H1 (cell line): ENCODE measurements around the gene CRK. TPM values are rescaled to one million over a fixed set of nuclear protein-coding genes. Genes with fewer than 3 reads are reported as not detected.

Experiments
- CTCF ChIA-PET: fragments of 300-600 bp; sonication (Branson Sonifier 250); formaldehyde crosslinking; loops from one replicate; lab custom pipeline; 2021; ENCODE audit not compliant: partially characterized antibody; lab: Charles Lee
- POLR2A ChIA-PET: fragments of 300-600 bp; sonication (Branson Sonifier 250); formaldehyde crosslinking; loops from one replicate; lab custom pipeline; 2021; ENCODE audit warnings: inconsistent platforms; ENCODE audit not compliant: partially characterized antibody; lab: Charles Lee
- DNase-seq, 2 experiments: peaks; one replicate each; pipeline versions ENCODE4 v3.0.0 to v3.0.0-alpha.2; 2010 to 2022; ENCODE audit warnings: low spot score in 2 of 2, low read depth in 1 of 2, mixed read lengths in 1 of 2
- FAIRE-seq: peaks from 2 replicates; lab custom pipeline; 2011; peaks lifted over from hg19 to GRCh38; lab: Jason Lieb, UNC
- H2AFZ ChIP-seq: 2 replicates; pipeline ENCODE4 v1.8.1; 2012; ENCODE audit warnings: low read length, inconsistent platforms
- H2AK5ac ChIP-seq: 2 replicates; pipeline ENCODE4 v1.6.1; 2013; ENCODE audit warnings: low read depth, low read length
- H2BK120ac ChIP-seq: replicated peaks from 2 replicates; pipeline ENCODE3; 2013; ENCODE audit warnings: low read depth, low read length, inconsistent platforms
- H2BK12ac ChIP-seq: 2 replicates; pipeline ENCODE4 v1.6.1; 2013; ENCODE audit warnings: low read depth, low read length
- H2BK15ac ChIP-seq: 2 replicates; pipeline ENCODE4 v1.6.1; 2013; ENCODE audit warnings: low read length
- H2BK20ac ChIP-seq: 2 replicates; pipeline ENCODE4 v1.6.1; 2013; ENCODE audit warnings: low read length
- H2BK5ac ChIP-seq: 2 replicates; pipeline ENCODE4 v1.6.1; 2013; ENCODE audit warnings: low read depth, low read length
- H3K14ac ChIP-seq: 2 replicates; pipeline ENCODE4 v1.6.1; 2013; ENCODE audit warnings: inconsistent platforms; ENCODE audit not compliant: insufficient read length
- H3K18ac ChIP-seq: 2 replicates; pipeline ENCODE4 v1.6.1; 2013; ENCODE audit warnings: low read length; ENCODE audit errors: extremely low read depth
- H3K23ac ChIP-seq: 2 replicates; pipeline ENCODE4 v1.6.1; 2013; ENCODE audit warnings: inconsistent platforms; ENCODE audit not compliant: insufficient read length
- H3K23me2 ChIP-seq: 2 replicates; pipeline ENCODE4 v1.6.1; 2013; ENCODE audit warnings: low read depth, low read length
- H3K27ac ChIP-seq: 2 replicates; pipeline ENCODE4 v1.6.1; 2011; ENCODE audit warnings: low read depth, low read length, inconsistent platforms
- H3K27me3 ChIP-seq, 4 experiments: replicated peaks in 1 of 4; 1 replicate in 1 of 4; 2 replicates in 3 of 4; pipeline versions ENCODE4 v1.6.1 to v1.8.1; 2011 to 2013; ENCODE audit warnings: low read length in 3 of 4, mild to moderate bottlenecking in 3 of 4, inconsistent platforms in 2 of 4, mixed read lengths in 2 of 4, moderate library complexity in 1 of 4; ENCODE audit not compliant: control insufficient read depth in 3 of 4, insufficient read depth in 3 of 4; ENCODE audit errors: extremely low read depth in 1 of 4
- H3K36me3 ChIP-seq, 4 experiments: 2 replicates each; pipeline versions ENCODE4 v1.6.1 to v1.8.1; 2011 to 2013; ENCODE audit warnings: mild to moderate bottlenecking in 4 of 4, low read length in 3 of 4, moderate library complexity in 2 of 4, control low read depth in 1 of 4, inconsistent platforms in 1 of 4; ENCODE audit not compliant: insufficient read depth in 4 of 4, control insufficient read depth in 2 of 4
- H3K4ac ChIP-seq: replicated peaks from 2 replicates; pipeline ENCODE3; 2013; ENCODE audit warnings: low read length, low read depth, mixed read lengths, inconsistent platforms; ENCODE audit not compliant: insufficient read length
- H3K4me1 ChIP-seq, 4 experiments: replicated peaks in 1 of 4; 1 replicate in 1 of 4; 2 replicates in 3 of 4; pipeline versions ENCODE4 v1.6.1 to v1.8.1; 2011 to 2013; ENCODE audit warnings: low read length in 3 of 4, inconsistent platforms in 2 of 4, mixed read lengths in 1 of 4; ENCODE audit not compliant: insufficient read depth in 4 of 4, control insufficient read depth in 3 of 4
- H3K4me2 ChIP-seq, 2 experiments: 2 replicates each; pipeline versions ENCODE4 v1.6.1 to v1.8.1; 2011 to 2013; ENCODE audit warnings: low read depth in 2 of 2, low read length in 2 of 2, control low read depth in 1 of 2, inconsistent platforms in 1 of 2, mild to moderate bottlenecking in 1 of 2; ENCODE audit not compliant: insufficient read depth in 1 of 2
- H3K4me3 ChIP-seq, 4 experiments: fragments of 200-600, 300-600 bp in 1 of 4; sonication (generic), shearing (Covaris generic), sonication (Bioruptor Twin) in 1 of 4; 2 replicates each; pipeline versions ENCODE4 v1.5.1 to v1.8.1; 2011 to 2016; ENCODE audit warnings: low read length in 4 of 4, low read depth in 3 of 4, control low read depth in 2 of 4, inconsistent platforms in 2 of 4, mild to moderate bottlenecking in 2 of 4, mixed read lengths in 1 of 4, moderate library complexity in 1 of 4; ENCODE audit not compliant: insufficient read depth in 2 of 4; ENCODE audit errors: extremely low read depth in 1 of 4
- H3K56ac ChIP-seq: replicated peaks from 2 replicates; pipeline ENCODE3; 2013; ENCODE audit warnings: low read depth, mild to moderate bottlenecking, mixed read lengths, low read length, inconsistent platforms; ENCODE audit not compliant: insufficient read length
- H3K79me1 ChIP-seq: 2 replicates; pipeline ENCODE4 v1.6.1; 2013; ENCODE audit warnings: low read depth, low read length, control low read depth
- H3K79me2 ChIP-seq, 2 experiments: 2 replicates each; pipeline versions ENCODE4 v1.6.1 to v1.8.1; 2012 to 2013; ENCODE audit warnings: low read length in 2 of 2, mild to moderate bottlenecking in 2 of 2, inconsistent platforms in 1 of 2; ENCODE audit not compliant: insufficient read depth in 2 of 2, control insufficient read depth in 1 of 2
- H3K9ac ChIP-seq, 4 experiments: replicated peaks in 1 of 4; 1 replicate in 1 of 4; 2 replicates in 3 of 4; pipeline versions ENCODE4 v1.6.1 to v1.8.1; 2011 to 2013; ENCODE audit warnings: low read depth in 3 of 4, low read length in 3 of 4, control low read depth in 2 of 4, mild to moderate bottlenecking in 2 of 4, moderate library complexity in 2 of 4, inconsistent platforms in 1 of 4; ENCODE audit errors: extremely low read depth in 1 of 4
- H3K9me3 ChIP-seq, 2 experiments: 2 replicates each; pipeline versions ENCODE4 v1.6.1 to v1.8.1; 2012 to 2013; ENCODE audit warnings: mild to moderate bottlenecking in 2 of 2, moderate library complexity in 2 of 2, control low read depth in 1 of 2, inconsistent platforms in 1 of 2, low read depth in 1 of 2, low read length in 1 of 2, mixed read lengths in 1 of 2; ENCODE audit not compliant: insufficient read depth in 2 of 2
- H4K20me1 ChIP-seq, 2 experiments: replicated peaks in 1 of 2; 2 replicates each; pipeline versions ENCODE3 to v1.8.1; 2011 to 2013; ENCODE audit warnings: inconsistent platforms in 2 of 2, low read length in 2 of 2, mild to moderate bottlenecking in 1 of 2; ENCODE audit not compliant: insufficient read depth in 2 of 2, control insufficient read depth in 1 of 2
- H4K5ac ChIP-seq: 2 replicates; pipeline ENCODE4 v1.6.1; 2013; ENCODE audit warnings: low read length, low read depth, mixed read lengths, inconsistent platforms; ENCODE audit not compliant: insufficient read length
- H4K8ac ChIP-seq: 2 replicates; pipeline ENCODE4 v1.8.0; 2013; ENCODE audit warnings: mild to moderate bottlenecking, moderate library complexity, low read length, inconsistent platforms; ENCODE audit not compliant: insufficient read depth; ENCODE audit errors: extremely low read depth
- H4K91ac ChIP-seq: replicated peaks from 2 replicates; pipeline ENCODE3; 2013; ENCODE audit warnings: low read length, mixed read lengths, inconsistent platforms; ENCODE audit not compliant: insufficient read length
- BRCA1 ChIP-seq: IDR thresholded peaks from 2 replicates; pipeline ENCODE4 v1.6.1; 2012; ENCODE audit warnings: low read depth, low read length, improper control_type of control experiment
- CBX5 ChIP-seq: fragments of 300-800, 300-1000 bp; sonication (generic); IDR thresholded peaks from 2 replicates; pipeline ENCODE4 v1.7.1; 2016; ENCODE audit warnings: antibody characterized with exemption, low read length, low read depth
- CREB1 ChIP-seq: IDR thresholded peaks from 2 replicates; pipeline ENCODE4 v1.6.1; 2012; ENCODE audit warnings: inconsistent platforms
- EGR1 ChIP-seq: IDR thresholded peaks from 2 replicates; pipeline ENCODE4 v1.6.1; 2011; ENCODE audit warnings: low read depth, low read length, borderline replicate concordance
- EZH2 ChIP-seq: fragments of 200-600 bp; sonication (generic); IDR thresholded peaks from 2 replicates; pipeline ENCODE4 v1.7.1; 2012; ENCODE audit warnings: low read depth, mild to moderate bottlenecking, moderate library complexity, low read length, inconsistent platforms; ENCODE audit not compliant: severe bottlenecking
- JUND ChIP-seq: IDR thresholded peaks from 2 replicates; pipeline ENCODE4 v1.6.1; 2011; ENCODE audit warnings: mild to moderate bottlenecking, improper control_type of control experiment, low read length
- SIRT6 ChIP-seq: IDR thresholded peaks from one replicate; pipeline ENCODE4 v1.7.1; 2012; ENCODE audit warnings: low read length, inconsistent platforms
- SIX5 ChIP-seq: IDR thresholded peaks from 2 replicates; pipeline ENCODE4 v1.6.1; 2011; ENCODE audit warnings: mild to moderate bottlenecking, low read depth, low read length
- SUZ12 ChIP-seq: fragments of 200-600 bp; sonication (generic); IDR thresholded peaks from 2 replicates; pipeline ENCODE4 v1.6.1; 2012; ENCODE audit warnings: mild to moderate bottlenecking, inconsistent platforms, low read length, moderate library complexity, mixed read lengths
- WGBS, 2 experiments: shearing (Covaris generic) in 1 of 2; methylation state at CpG; one replicate each; pipeline versions ENCODE4 v1.1.6 to v1.1.7; 2013 to 2015; ENCODE audit warnings: low lambda C conversion rate in 2 of 2, mixed read lengths in 2 of 2, inconsistent platforms in 1 of 2, low coverage in 1 of 2, missing lambda C conversion rate in 1 of 2; ENCODE audit not compliant: insufficient replicate concordance in 2 of 2, insufficient coverage in 1 of 2, insufficient read length in 1 of 2; ENCODE audit errors: extremely low coverage in 1 of 2, missing lambda C conversion rate in 1 of 2; 5-methylcytosine and 5-hydroxymethylcytosine counted together
- polyA plus RNA-seq, 7 experiments: library from polyadenylated mRNA; depleted of rRNA in 3 of 7; stranded (reverse) in 5 of 7; unstranded in 2 of 7; fragments of >200 nt in 5 of 7; fragments of 200-250 nt in 2 of 7; gene quantifications; 1 replicate in 5 of 7; 2 replicates in 1 of 7; 4 replicates in 1 of 7; pipeline versions ENCODE4 v1.2.1 to v1.2.3, GENCODE V29; 2011 to 2013; ENCODE audit warnings: missing spikeins in 2 of 7, mixed read lengths in 2 of 7
- total RNA-seq: library from RNA; stranded (reverse); fragmentation: NEBNext Ultra II Directional; extraction: Animal tissue kit (Norgen Biotek cat#: 25700); gene quantifications from 2 replicates; pipeline ENCODE4 v1.2.1, GENCODE V29; 2021

CRK gene
- total and polyA plus RNA-seq, 2 of the 8 experiments (the other 6 are each of a cell fraction or from before 2014, with no cell fraction given) = 32.8 to 57.1 TPM

GRCh38 chr17:1505586-1505985 lies 49.6 kb upstream of the CRK start:
- Histone ChIP-seq H2BK15ac (no peak overlapping the region), H4K8ac (no peak overlapping the region), H3K36me3 (no peaks in the 10 kb centered on the region; a peak in 1 of 8 replicates), H3K79me2 (no peaks in the 10 kb centered on the region), H4K5ac (no peak overlapping the region), H3K4me2 (no peak overlapping the region), H2AFZ (no peak overlapping the region), H3K4me3 (no peak overlapping the region), H3K79me1 (no peaks in the 10 kb centered on the region), H2BK20ac (no peak overlapping the region), H3K14ac (no peak overlapping the region), H3K23ac (no peak overlapping the region), H4K20me1 (peaks cover 0 to 3% of the 10 kb centered on the region in 2 experiments), H3K4ac (no peak overlapping the region), H2BK12ac (no peak overlapping the region), H3K9me3 (no peaks in the 10 kb centered on the region), H3K27me3 (no peaks in the 10 kb centered on the region), H2AK5ac (no peak overlapping the region), H3K18ac (no peak overlapping the region), H3K23me2 (no peaks in the 10 kb centered on the region), H3K27ac (no peak overlapping the region), H2BK120ac (no peak overlapping the region), H2BK5ac (no peak overlapping the region), H4K91ac (no peak overlapping the region), H3K9ac (no peak overlapping the region), H3K56ac (no peak overlapping the region), H3K4me1 (no peaks in the 10 kb centered on the region)
- FAIRE-seq (no peak), DNase-seq (no peak)
- POLR2A ChIA-PET = interaction anchor here (1.5 to 3.3 kb wide), 4 partner anchors 8 to 13 kb away, joined by 4 to 17 read pairs (median 12); partner anchors contain the start of genes INPP5K and MYO1C
- TF ChIP-seq EZH2 (no peak), SIX5 (no peak), SIRT6 (no peak), JUND (no peak), CBX5 (no peak), SUZ12 (no peak), EGR1 (no peak), BRCA1 (no peak), CREB1 (no peak)
- 94% methylated on average over 5 of the region's 5 CpGs; no CpG with 5 or more reads in 1 of the 2 experiments for WGBS, 2 experiments
- CTCF ChIA-PET = interaction anchor here (0.8 to 5.1 kb wide), 7 partner anchors 9 to 115 kb away, joined by 3 to 30 read pairs (median 4); partner anchors contain the start of genes INPP5K and MYO1C
